Activated CD4-positive, alpha-beta T cell treated with anti-CD3 and anti-CD28 coated beads for 4 hours (primary cell): Measurements from ENCODE around the gene MAPKAP1.
"Not testable (repeated sequence)": the region's sequence is repeated elsewhere in the genome, so short reads cannot be mapped to it uniquely, and the experiment has no call there.

Experiments
- DNase-seq, 2 donors: peaks; one replicate each; pipeline ENCODE4 v3.0.0-alpha.2; 2020

MAPKAP1 gene

GRCh38 chr9:125601961-125602360 is 105.0 kb downstream of the MAPKAP1 start:
- no peak for DNase-seq

- no peak for DNase-seq
These were observed 106.8 kb downstream of the MAPKAP1 start for GRCh38 chr9:125600194-125600593.

- DNase-seq = no peak
These were observed 112.8 kb downstream of the MAPKAP1 start for GRCh38 chr9:125594223-125594610.

- DNase-seq = no peak
These were observed 113.3 kb downstream of the MAPKAP1 start for GRCh38 chr9:125593581-125594222.

- no peak for DNase-seq
These were observed 115.1 kb downstream of the MAPKAP1 start for GRCh38 chr9:125591888-125592287.

GRCh38 chr9:125591245-125591644 is 115.8 kb downstream of the MAPKAP1 start:
- no peak for DNase-seq

- no peak for DNase-seq
These were observed 117.7 kb downstream of the MAPKAP1 start for GRCh38 chr9:125589287-125589686.

GRCh38 chr9:125587819-125588460 is 119.1 kb downstream of the MAPKAP1 start:
- no peak for DNase-seq

GRCh38 chr9:125586172-125586511 is 120.9 kb downstream of the MAPKAP1 start:
- no peak for DNase-seq

GRCh38 chr9:125585503-125586171 is 121.4 kb downstream of the MAPKAP1 start:
- no peak for DNase-seq

- no peak for DNase-seq
These were observed 126.2 kb downstream of the MAPKAP1 start for GRCh38 chr9:125580701-125581286.

GRCh38 chr9:125579030-125579932 is 127.7 kb downstream of the MAPKAP1 start:
- no peak for DNase-seq

- no peak for DNase-seq
These were observed 132.7 kb downstream of the MAPKAP1 start for GRCh38 chr9:125574126-125574877.

- DNase-seq = not testable (repeated sequence)
These were observed 134.5 kb downstream of the MAPKAP1 start for GRCh38 chr9:125572461-125572860.

GRCh38 chr9:125571824-125572223 is 135.2 kb downstream of the MAPKAP1 start:
- not testable (repeated sequence) for DNase-seq

- DNase-seq = no peak
These were observed 136.8 kb downstream of the MAPKAP1 start for GRCh38 chr9:125570246-125570645.

- no peak for DNase-seq
These were observed 138.4 kb downstream of the MAPKAP1 start for GRCh38 chr9:125568621-125569020.

- not testable (repeated sequence) for DNase-seq
These were observed 141.0 kb downstream of the MAPKAP1 start for GRCh38 chr9:125566051-125566450.

- no peak for DNase-seq
These were observed 141.9 kb downstream of the MAPKAP1 start for GRCh38 chr9:125565126-125565525.

GRCh38 chr9:125564631-125565030 is 142.4 kb downstream of the MAPKAP1 start:
- no peak for DNase-seq

- no peak for DNase-seq
These were observed 145.4 kb downstream of the MAPKAP1 start for GRCh38 chr9:125561509-125562148.

- DNase-seq = no peak
These were observed 147.1 kb downstream of the MAPKAP1 start for GRCh38 chr9:125559894-125560293.
